ENCODE data around the gene INO80B.
"Not testable (repeated sequence)": the region's sequence is repeated elsewhere in the genome, so short reads cannot be mapped to it uniquely, and the experiment has no call there.

The INO80B gene

DNA sequence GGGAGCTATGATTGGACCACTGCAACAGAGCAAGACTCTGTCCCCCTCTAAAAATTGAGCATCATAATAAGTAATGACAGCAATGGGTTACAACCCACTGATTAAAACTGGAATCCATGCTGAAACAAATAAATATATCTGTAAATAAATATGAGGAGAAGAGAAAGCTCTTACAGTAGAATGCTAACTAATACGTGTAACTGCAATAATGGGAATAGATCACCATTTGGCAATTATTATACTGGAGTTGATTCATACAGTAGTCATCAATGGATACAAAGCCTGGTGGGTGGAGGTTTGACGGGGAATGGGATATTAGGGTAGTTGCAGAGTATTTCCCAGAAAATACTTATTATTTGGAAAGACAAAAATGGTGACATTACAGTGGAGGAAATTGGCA is 6.1 kb upstream of the INO80B start:
- DNase-seq (ENCODE audit: low read depth in 2 of 2) = no peak

DNA sequence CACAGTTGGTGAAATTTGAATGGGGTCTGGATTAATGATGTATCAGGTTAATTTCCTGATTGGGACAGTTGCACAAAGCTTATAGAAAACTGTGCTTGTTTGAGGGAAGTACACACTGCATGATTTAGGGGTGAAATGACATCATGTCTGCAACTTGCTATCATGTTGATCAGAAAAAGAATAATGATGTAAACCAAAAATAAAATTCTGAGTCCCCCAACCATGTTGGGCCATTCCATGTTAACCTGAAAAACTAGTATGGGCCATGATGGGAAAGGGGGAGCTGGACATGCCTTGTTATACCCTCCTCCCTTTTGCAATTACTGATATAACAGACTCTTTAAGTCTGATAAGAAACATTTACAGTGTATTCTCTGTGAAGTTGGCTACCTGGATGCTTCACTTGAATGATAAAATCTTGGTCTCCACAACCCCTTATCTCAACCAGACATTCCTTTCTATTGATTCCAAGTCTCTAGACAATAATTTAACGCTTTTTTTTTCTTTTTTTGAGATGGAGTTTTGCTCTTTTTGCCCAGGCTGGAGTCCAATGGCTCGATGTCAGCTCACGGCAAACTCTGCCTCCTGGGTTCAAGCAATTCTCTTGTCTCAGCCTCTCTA is 4.2 kb upstream of the INO80B start:
- no peak for DNase-seq (ENCODE audit: low read depth in 2 of 2)

DNA sequence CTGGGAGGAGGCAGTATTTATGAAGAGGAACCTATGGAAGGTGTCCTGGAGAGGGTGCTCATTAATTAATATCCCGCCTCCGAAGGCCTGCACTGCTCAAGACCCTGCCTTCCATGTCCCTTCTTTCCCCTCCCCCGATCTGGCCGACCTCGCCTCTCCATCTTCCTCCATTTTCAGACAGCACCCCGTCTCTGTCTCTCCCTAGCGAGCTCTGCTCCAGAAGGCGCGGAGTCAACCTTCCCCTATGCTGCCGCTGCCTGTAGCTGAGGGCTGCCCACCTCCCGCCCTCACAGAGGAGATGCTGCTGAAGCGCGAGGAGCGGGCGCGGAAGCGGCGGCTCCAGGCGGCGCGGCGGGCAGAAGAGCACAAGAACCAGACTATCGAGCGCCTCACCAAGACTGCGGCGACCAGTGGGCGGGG is 2.3 kb downstream of the INO80B start:
- no peak for DNase-seq (ENCODE audit: low read depth in 2 of 2)

DNA sequence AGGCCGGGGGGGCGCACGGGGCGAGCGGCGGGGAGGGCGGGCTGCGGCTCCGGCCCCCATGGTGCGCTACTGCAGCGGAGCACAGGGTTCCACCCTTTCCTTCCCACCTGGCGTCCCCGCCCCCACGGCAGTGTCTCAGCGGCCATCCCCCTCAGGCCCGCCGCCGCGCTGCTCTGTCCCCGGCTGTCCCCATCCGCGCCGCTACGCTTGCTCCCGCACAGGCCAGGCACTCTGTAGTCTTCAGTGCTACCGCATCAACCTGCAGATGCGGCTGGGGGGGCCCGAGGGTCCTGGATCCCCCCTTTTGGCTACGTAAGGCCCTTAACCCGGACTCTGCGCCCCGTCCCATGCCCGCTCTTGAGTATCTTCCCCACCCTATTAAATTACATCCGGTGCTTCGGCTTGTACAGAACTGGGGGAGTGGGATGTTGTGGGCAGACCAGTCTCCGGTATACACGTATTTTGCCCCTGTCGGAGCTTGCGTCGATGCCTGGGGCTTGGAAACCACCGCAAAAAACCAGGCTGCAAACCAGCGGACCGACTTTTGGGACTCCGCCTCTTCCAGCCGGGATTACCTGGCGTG is 2.8 kb downstream of the INO80B start:
- DNase-seq (ENCODE audit: low read depth in 2 of 2) = peak; percentile 73 to 87

DNA sequence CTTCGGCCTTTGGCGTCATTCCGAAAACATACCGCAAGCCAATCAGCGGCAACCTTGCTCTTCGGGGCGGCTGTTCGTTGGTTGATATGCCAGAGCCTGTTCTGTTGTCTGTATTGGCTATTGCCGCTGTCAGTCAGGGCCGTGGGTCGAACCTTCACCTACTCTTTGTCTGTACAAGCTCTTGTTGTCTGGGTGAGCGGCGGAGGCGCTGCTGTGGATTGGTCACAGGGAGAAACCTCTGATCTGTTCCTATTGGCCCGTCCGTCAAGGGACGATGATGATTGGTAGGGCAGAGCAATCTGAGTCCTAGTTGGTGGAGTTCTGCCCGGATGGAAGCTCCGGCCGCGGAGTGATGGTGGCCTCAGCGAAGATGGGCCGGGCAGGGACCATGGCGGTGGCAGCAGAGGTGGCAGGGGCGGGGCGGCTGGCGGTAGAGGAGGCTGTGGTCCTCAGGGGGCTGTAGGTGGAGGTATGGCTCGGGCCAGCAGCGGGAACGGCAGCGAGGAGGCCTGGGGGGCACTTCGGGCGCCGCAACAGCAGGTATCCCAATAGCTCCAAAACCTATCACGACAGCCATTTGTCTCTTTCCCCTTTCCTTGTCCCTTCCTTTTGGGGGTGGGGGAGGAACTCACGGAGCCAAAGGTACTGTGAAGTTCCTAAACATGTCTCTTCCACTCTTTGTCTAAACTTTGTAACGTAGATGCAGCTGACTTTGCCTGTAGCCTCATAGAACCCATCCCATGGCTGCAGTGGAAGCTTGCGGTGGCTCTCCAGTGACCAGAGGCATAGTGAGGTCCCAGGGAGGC is 3.4 kb downstream of the INO80B start, which contains the start of gene WBP1:
Gene WBP1, plus strand, starts transcription at position 307 of the 806 bp plus-strand sequence. Its CDS starts 165 bp downstream, at position 472.
- DNase-seq (ENCODE audit: low read depth in 2 of 2) = peak; percentile 98 to 100

DNA sequence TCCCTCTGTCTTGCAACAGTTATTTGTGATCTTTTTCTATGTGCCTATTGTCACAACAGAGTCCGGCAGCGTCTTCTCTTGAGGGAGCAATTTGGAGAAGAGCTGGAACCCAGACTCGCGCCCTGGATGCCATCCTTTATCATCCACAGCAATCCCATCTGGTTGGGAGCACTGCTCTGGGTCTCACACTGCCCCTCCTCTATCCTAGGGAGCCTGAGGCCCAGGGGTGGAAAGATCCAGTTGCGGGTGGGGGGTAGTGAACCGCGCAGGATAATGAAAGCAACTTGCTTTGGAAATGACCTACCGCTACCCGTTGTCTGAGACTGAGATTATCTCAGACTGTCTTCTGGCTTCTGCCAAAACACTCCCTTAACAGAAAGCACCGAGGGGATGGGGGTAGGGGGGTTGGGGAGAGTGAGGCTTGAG is 4.1 kb downstream of the INO80B start:
- no peak for DNase-seq (ENCODE audit: low read depth in 2 of 2)

DNA sequence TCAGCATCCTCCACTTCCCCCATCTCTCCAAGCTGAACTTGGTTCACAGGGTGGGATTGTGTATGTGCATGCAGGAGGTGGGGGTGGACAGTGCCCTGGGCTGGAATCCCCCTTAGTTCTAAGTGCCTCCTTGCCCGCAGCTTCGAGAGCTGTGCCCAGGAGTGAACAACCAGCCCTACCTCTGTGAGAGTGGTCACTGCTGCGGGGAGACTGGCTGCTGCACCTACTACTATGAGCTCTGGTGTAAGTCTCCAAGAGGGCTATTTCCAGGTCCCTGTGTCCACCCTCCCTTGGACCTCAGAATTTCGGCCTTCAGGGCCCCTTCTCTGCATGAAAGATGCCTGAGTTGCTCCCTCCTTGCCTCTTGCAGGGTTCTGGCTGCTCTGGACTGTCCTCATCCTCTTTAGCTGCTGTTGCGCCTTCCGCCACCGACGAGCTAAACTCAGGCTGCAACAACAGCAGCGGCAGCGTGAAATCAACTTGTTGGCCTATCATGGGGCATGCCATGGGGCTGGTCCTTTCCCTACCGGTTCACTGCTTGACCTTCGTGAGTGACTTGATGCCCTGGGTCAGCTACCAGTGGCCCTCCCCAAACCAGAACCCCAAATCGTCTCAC is 4.7 kb downstream of the INO80B start:
- DNase-seq (ENCODE audit: low read depth in 2 of 2) = not testable (repeated sequence)

DNA sequence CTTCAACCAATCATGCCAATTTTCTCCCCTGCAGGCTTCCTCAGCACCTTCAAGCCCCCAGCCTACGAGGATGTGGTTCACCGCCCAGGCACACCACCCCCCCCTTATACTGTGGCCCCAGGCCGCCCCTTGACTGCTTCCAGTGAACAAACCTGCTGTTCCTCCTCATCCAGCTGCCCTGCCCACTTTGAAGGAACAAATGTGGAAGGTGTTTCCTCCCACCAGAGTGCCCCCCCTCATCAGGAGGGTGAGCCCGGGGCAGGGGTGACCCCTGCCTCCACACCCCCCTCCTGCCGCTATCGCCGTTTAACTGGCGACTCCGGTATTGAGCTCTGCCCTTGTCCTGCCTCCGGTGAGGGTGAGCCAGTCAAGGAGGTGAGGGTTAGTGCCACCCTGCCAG is 5.3 kb downstream of the INO80B start:
- not testable (repeated sequence) for DNase-seq (ENCODE audit: low read depth in 2 of 2)

DNA sequence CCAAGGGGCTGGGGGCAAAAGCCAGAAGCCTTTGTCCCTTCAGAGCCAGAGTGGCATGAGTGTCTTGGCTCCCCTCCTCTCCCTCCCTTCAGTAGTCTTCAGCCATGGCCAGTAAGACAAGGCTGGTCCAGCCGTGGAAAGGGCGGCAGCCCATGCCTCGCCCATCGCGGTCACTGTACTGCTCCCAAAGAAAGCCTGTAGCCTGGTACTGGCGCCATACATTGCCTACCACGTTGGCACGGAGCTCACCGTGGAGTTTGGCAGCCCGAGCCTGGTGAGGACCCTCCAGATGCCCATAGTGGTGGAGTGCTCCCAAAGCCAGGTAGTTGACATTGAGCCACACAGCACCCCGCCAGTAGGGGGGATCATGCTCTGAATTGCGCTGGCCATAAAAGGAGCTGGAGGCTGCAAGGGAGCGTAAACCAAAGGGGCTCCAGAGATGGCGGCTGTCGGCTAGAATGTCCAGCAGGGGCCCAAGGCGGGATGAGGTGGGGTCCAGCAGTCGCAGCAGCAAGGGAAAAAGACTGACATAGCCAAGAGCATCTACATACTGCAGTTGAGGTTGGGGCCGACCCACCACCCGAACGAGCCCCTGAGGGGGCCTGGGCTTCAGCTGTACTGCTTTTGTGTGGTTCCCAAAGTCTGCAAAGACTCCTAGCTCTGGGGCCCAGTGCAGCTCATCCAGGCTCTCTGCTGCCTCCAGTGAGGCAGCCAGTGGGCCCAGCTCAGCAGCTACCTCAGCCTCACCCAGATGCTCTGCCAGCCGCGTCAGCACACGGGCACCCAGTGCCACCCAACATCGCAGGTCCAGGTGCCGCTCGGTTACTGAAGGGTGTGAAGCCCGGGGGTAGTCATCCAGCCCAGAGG is 6.5 kb downstream of the INO80B start:
- DNase-seq (ENCODE audit: low read depth in 2 of 2) = no peak

DNA sequence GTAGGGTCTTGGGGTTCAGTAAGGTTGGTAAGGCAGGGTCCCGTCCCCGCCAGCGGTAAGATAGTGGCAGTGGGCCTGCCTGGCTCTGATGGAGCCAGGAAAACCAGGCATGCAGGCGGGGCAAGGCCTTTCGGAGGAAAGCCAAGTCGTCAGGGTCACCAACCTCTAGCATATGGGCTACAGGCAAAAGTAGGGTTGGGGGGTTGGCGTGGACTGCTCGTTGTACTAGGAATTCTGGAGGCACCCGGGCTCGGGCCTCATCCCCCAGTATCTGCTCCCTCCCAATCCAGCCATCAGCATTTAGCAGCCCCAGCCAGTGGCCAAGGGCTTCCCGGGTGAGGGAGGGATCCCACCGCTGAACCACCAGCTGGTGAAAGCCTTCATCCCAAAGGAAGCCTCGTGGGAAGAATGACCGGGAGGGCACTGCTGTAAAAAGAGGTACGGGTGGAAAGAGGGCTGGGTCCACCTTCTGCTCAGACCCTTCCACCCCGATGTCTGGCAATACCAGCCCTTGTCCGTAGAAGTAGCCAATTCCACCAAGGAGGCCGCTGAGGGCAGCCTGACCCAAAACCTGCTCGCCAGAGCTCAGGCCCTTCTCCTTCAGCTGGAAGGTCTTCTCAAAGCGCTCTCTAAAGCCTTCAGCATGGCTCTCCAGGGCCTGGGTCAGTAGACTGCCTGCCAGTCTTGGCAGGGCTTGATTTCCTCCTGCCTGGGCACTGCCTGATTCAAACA is 7.3 kb downstream of the INO80B start:
- DNase-seq (ENCODE audit: low read depth in 2 of 2) = no peak

DNA sequence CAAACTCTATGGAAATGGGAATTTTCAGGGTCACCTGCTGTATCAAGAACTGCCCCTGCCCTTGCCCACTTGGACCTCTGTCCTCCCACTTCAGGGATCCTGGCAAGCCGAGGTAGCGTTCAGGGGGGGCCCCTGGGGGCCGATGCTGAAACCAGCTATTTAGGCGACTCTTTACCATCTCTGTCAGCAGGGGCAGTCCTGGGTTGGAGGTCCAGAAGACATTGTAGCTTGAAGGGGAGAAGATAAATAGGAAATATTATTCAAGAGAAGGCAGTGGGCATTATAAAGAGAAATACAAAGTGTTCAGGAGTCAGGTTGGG is 7.9 kb downstream of the INO80B start:
- DNase-seq (ENCODE audit: low read depth in 2 of 2) = no peak

DNA sequence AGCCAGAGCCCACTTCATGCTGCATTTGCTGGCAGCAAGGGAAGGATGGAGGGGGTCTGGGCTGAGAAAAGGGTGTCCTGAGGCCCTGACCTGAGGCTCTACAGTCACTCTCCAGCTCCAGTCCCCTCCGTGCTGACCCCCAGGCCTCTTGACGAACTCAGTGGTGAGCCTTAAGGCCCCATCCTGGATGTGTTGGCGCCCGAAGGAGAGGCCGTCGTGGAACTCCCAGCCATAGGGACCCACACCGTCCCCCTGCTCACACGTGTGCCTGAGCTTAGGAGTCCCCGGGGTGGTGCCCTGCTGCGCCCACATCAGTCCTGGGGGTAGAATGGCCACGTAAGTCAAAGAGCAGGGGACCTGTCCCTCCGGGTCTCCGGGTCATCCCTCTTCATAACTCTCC is 9.5 kb downstream of the INO80B start:
- no peak for DNase-seq (ENCODE audit: low read depth in 2 of 2)

DNA sequence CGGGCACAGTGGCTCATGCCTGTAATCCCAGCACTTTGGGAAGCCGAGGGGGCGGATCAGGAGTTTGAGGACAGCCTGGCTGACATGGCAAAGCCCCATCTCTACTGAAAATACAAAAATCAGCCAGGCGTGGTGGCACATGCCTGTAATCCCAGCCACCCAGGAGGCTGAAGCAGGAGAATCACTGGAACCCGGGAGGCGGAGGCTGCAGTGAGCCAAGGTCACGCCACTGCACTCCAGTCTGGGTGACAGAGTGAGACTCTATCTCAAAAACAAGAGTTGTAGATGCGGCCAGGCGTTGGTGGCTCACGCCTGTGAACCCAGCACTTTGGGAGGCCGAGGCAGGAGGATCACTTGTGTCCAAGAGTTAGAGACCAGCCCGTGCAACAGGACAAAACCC is 15.9 kb downstream of the INO80B start:
- not testable (repeated sequence) for DNase-seq (ENCODE audit: low read depth in 2 of 2)

DNA sequence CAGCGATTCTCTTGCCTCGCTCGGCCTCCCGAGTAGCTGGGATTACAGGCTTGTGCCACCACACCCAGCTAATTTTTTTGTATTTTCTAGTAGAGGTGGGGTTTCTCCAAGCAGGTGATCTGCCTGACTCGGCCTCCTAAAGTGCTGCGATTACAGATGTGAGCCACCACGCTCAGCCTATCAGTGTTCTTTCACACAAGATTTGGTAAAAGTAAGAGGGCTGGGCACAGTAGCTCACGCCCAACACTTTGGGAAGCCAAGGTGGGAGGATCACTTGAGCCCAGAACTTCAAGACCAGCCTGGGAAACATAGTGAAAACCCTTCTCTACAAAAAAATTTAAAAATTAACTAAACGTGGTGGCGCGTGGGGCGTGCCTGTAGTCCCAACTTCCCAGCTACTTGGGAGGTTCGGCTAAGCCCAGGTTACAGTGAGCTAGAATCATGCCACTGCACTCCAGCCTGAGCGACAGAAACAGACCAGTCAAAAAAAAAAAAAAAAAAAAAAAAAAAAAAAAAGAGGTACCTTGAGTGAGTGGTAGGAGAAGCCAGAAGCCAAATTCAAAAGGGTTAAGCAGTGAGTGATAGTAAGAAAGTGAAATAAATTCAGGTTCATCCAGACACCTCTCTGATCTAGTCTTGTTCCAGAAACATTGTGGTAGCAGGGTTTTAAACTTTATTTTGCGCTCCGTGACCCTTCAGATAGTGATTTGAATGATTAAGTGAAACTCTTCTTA is 16.6 kb downstream of the INO80B start:
- DNase-seq (ENCODE audit: low read depth in 2 of 2) = no peak

DNA sequence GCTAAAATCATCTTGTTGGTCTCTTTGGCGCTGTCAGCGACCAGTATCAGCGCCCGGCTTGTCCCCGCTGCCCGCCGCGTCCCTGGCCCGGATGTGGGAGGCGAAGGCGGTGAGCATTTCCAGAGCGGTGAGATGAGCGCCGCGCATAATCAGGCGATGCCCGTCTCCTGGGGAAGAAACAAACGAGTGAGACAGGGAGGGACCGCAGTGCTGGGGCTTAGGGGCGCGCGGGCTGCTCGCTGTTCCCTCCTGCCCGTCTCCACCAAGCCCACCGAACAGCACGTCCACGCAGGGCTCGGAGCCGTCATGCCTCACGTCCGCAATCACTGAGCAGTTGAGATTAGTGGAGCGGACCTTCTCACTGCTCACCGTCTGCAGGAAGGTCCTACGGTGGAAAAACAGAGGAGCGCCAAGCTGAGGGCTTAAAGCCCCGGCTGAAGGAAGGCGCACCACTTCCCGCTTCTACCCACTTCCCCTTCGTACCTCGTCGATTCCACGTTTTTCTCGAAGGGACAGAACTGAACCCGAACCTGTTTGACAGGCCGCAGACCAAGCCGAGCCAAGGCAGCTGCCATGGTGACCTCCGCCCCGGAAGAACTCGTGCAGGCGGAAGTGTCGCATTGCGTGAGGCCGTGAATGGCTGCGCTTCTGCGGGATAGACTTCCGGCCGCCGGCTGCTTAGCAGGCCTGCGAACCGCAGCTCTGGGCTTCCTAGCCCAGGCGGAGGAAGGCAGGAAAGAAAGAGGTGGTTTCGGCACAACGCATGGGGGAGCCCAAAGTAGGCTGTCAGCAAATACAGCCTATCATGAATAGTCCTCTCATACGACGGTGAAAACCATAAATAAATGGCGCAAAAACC is 17.4 kb downstream of the INO80B start, which contains the start of gene MRPL53:
Gene MRPL53, minus strand, starts transcription at position 595 of the 859 bp plus-strand sequence. Its CDS starts 20 bp downstream, at position 575.
- DNase-seq (ENCODE audit: low read depth in 2 of 2) = peak; percentile 90 to 91

DNA sequence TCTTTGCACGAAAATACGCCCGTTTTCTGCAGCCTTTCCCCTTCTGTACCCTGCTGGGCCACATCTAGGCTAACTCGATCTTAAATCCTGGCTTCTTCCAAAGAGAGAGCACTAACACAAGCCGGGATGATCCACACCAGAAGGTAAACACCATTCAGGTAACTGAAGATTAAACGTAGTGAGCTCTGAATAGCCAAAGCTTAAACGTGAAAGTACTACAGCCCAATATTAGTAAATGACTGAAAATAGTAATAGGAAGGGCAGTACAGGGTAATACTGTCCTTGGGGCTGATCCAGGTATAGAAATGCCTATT is 18.0 kb downstream of the INO80B start:
- DNase-seq (ENCODE audit: low read depth in 2 of 2) = no peak

DNA sequence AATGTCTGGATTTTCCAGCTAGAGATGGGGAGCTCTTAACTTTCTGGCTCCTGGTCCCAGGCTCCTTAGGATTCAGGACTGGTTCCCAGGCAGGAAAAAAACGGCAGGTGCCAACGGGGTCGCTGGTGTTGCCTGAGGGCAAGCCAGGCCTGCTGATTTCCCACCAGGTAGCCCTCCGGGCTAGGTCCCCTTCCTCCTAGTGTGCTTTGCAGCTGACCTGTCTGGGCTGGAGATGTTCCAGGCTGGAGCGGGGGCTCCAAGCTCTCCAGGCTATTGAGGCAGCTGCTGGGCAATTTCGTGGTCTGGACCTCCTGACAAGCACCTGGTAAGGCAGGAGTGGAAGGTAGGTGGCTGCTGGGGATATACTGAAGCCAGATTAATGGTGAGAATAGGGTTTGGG is 19.6 kb downstream of the INO80B start:
- DNase-seq (ENCODE audit: low read depth in 2 of 2) = no peak

DNA sequence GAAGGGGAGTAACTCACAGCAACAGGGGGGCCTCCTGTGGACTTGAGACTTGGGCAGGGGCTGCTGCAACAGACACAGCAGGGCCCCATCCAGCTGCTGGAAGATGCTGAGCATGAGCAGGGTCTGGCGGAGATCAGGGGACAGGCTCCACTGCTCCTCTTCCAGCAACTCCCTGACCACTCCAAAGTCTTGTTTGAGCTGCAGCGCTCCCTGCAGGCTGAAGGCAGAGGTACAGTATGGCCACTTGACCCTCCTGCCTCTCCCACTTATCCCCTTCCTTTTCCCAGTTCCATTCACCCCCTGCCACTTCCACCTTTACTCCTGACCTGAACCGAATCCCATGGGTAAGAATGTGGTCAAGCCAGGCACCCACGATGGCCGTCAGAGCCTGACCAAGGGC is 20.0 kb downstream of the INO80B start:
- no peak for DNase-seq (ENCODE audit: low read depth in 2 of 2)

DNA sequence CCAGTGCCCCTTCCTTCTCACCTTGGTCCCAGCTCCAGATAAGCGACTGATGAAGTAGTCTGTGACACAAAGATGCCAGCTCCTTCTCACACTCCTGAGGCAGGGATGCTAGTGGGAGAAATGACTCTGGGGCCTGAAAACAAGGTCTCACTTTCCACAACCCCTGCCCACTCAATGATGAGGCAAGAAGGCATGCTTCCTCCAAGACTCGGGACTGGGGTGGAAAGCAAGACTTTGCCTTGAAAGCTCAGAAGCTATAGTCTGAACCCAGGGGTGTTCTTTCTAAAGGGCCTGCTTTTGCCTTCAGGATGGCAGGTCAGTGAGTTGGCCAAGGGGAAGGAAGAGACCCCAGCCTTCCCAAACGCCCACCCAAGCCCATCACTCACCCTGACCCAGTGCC is 26.5 kb downstream of the INO80B start:
- no peak for DNase-seq (ENCODE audit: low read depth in 2 of 2)

All from stimulated activated CD8-positive, alpha-beta memory T cell treated with anti-CD3 and anti-CD28 coated beads, Interleukin-7, amount 100 ng/mL, for 4 hours (primary cell).